ENCODE measurements around the gene SNCAIP. TPM values are rescaled to one million over a fixed set of nuclear protein-coding genes. Genes with fewer than 3 reads are reported as not detected.
"Not testable (repeated sequence)": the region's sequence is repeated elsewhere in the genome, so short reads cannot be mapped to it uniquely, and the experiment has no call there.

The SNCAIP gene
- total RNA-seq, 3 donors from 2014 or later (not counting 1 experiment from before 2014, with no cell fraction given): 0.73 TPM; not detected in 2

GRCh38 chr5:122485226-122485625, 173.2 kb downstream of the SNCAIP start:
- peaks cover 3% of the 10 kb centered on the region for H3K9me3 ChIP-seq (ENCODE audit: control insufficient read depth, insufficient read depth, low read length)
- intact Hi-C loops (cut with micrococcal nuclease): no loop called here
- no peaks in the 10 kb centered on the region for H3K36me3 Mint-ChIP-seq
- no peaks in the 10 kb centered on the region for H3K36me3 ChIP-seq (ENCODE audit: control insufficient read depth, insufficient read depth, low read length)
- H3K27me3 ChIP-seq (ENCODE audit: control insufficient read depth, insufficient read depth, low read length): no peaks in the 10 kb centered on the region
- DNase-seq (no peak), ATAC-seq (no peak)
- TF ChIP-seq, protein P1, sequence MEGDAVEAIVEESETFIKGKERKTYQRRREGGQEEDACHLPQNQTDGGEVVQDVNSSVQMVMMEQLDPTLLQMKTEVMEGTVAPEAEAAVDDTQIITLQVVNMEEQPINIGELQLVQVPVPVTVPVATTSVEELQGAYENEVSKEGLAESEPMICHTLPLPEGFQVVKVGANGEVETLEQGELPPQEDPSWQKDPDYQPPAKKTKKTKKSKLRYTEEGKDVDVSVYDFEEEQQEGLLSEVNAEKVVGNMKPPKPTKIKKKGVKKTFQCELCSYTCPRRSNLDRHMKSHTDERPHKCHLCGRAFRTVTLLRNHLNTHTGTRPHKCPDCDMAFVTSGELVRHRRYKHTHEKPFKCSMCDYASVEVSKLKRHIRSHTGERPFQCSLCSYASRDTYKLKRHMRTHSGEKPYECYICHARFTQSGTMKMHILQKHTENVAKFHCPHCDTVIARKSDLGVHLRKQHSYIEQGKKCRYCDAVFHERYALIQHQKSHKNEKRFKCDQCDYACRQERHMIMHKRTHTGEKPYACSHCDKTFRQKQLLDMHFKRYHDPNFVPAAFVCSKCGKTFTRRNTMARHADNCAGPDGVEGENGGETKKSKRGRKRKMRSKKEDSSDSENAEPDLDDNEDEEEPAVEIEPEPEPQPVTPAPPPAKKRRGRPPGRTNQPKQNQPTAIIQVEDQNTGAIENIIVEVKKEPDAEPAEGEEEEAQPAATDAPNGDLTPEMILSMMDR (IDR thresholded peaks at IDR 0.05): no peak
- H3K4me1 Mint-ChIP-seq: no peaks in the 10 kb centered on the region
- no peak overlapping the region for H3K27ac Mint-ChIP-seq
- no peaks in the 10 kb centered on the region for H3K4me1 ChIP-seq (ENCODE audit: control insufficient read depth, insufficient read depth, low read length)
- H3K27ac ChIP-seq (ENCODE audit: low read length): no peak overlapping the region
- H3K4me3 ChIP-seq (ENCODE audit: low read length): no peak overlapping the region
- no peak overlapping the region for H3K4me3 Mint-ChIP-seq
- peaks cover 3 to 8% of the 10 kb centered on the region in 2 donors for H3K9me3 Mint-ChIP-seq
- 92% methylated on average over 2 of the region's 2 CpGs for WGBS (ENCODE audit: insufficient coverage)
- H3K27me3 Mint-ChIP-seq (ENCODE audit: low read depth in 2 of 2): no peaks in the 10 kb centered on the region

DNA sequence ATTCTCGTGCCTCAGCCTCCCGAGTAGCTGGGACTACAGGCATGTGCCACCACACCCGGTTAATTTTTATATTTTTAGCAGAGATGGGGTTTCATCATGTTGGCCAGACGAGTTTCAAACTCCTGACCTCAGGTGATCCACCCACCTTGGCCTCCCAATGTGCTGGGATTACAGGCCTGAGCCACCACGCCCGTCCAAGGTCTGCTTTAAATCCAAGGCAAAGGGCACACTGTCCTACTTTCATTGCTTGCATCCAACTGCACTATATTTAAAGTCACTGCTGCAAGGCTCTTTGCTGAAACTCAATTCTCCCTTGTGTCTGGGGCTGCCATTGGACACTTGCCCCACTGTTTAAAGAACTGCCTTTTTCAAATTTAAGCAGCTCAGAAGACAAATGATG, 174.6 kb downstream of the SNCAIP start:
- H3K36me3 Mint-ChIP-seq; H3K4me3 Mint-ChIP-seq; H3K4me1 ChIP-seq (ENCODE audit: control insufficient read depth, insufficient read depth, low read length); H3K27me3 Mint-ChIP-seq (ENCODE audit: low read depth in 2 of 2); H3K4me3 ChIP-seq (ENCODE audit: low read length); H3K27ac Mint-ChIP-seq; DNase-seq; intact Hi-C loops (cut with micrococcal nuclease); H3K27ac ChIP-seq (ENCODE audit: low read length); ATAC-seq; H3K4me1 Mint-ChIP-seq; H3K27me3 ChIP-seq (ENCODE audit: control insufficient read depth, insufficient read depth, low read length); H3K36me3 ChIP-seq (ENCODE audit: control insufficient read depth, insufficient read depth, low read length); H3K9me3 ChIP-seq (ENCODE audit: control insufficient read depth, insufficient read depth, low read length): not testable (repeated sequence)
- peaks cover 5 to 10% of the 10 kb centered on the region in 2 donors for H3K9me3 Mint-ChIP-seq
- 88% methylated on average over 6 of the region's 6 CpGs for WGBS (ENCODE audit: insufficient coverage)

GRCh38 chr5:122490718-122491117, 178.7 kb downstream of the SNCAIP start:
- no peaks in the 10 kb centered on the region for H3K36me3 Mint-ChIP-seq
- H3K4me1 Mint-ChIP-seq: no peaks in the 10 kb centered on the region
- no peak overlapping the region for H3K27ac Mint-ChIP-seq
- Histone ChIP-seq H3K4me1 (ENCODE audit: control insufficient read depth, insufficient read depth, low read length) (no peaks in the 10 kb centered on the region), H3K9me3 (ENCODE audit: control insufficient read depth, insufficient read depth, low read length) (peaks cover 3% of the 10 kb centered on the region), H3K4me3 (ENCODE audit: low read length) (no peak overlapping the region), H3K27me3 (ENCODE audit: control insufficient read depth, insufficient read depth, low read length) (no peaks in the 10 kb centered on the region), H3K27ac (ENCODE audit: low read length) (no peak overlapping the region), H3K36me3 (ENCODE audit: control insufficient read depth, insufficient read depth, low read length) (no peaks in the 10 kb centered on the region)
- peaks cover 5 to 7% of the 10 kb centered on the region in 2 donors for H3K9me3 Mint-ChIP-seq
- DNase-seq (no peak), ATAC-seq (no peak)
- no peak overlapping the region for H3K4me3 Mint-ChIP-seq
- intact Hi-C loops (cut with micrococcal nuclease): no loop called here
- no peaks in the 10 kb centered on the region for H3K27me3 Mint-ChIP-seq (ENCODE audit: low read depth in 2 of 2)
- 96% methylated on average over 5 of the region's 5 CpGs for WGBS (ENCODE audit: insufficient coverage)
- TF ChIP-seq, protein P1 (IDR thresholded peaks at IDR 0.05): no peak

DNA sequence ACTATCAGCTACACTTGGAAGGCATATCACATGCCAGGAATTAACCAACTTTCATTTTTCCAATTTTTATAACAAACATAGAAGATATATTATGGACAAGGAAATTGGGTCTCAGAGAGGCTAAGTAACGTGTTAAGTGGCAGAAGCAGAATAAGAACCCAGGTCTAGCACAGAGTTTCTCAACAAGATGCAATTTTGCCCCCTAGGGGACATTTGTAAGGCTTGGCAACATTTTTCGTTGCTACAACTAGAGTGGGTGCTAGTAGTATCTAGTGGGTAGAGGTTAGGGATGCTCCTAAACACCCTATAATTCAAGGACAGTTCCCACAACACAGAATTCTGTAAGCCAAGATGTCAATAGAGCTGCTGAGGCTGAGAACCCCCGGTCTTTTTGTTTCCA, 180.6 kb downstream of the SNCAIP start:
- no peaks in the 10 kb centered on the region for H3K9me3 ChIP-seq (ENCODE audit: control insufficient read depth, insufficient read depth, low read length)
- intact Hi-C loops (cut with micrococcal nuclease): no loop called here
- Mint-ChIP-seq H3K4me1 (no peaks in the 10 kb centered on the region), H3K4me3 (no peak overlapping the region), H3K36me3 (no peaks in the 10 kb centered on the region), H3K9me3 (peaks cover 5 to 7% of the 10 kb centered on the region in 2 donors), H3K27me3 (ENCODE audit: low read depth in 2 of 2) (no peaks in the 10 kb centered on the region), H3K27ac (no peak overlapping the region)
- 68% methylated on average over 2 of the region's 3 CpGs for WGBS (ENCODE audit: insufficient coverage)
- H3K27ac ChIP-seq (ENCODE audit: low read length): no peak overlapping the region
- no peak overlapping the region for H3K4me3 ChIP-seq (ENCODE audit: low read length)
- H3K27me3 ChIP-seq (ENCODE audit: control insufficient read depth, insufficient read depth, low read length): no peaks in the 10 kb centered on the region
- TF ChIP-seq, protein P1 (IDR thresholded peaks at IDR 0.05): no peak
- ATAC-seq (no peak), DNase-seq (no peak)
- H3K4me1 ChIP-seq (ENCODE audit: control insufficient read depth, insufficient read depth, low read length): no peaks in the 10 kb centered on the region
- no peaks in the 10 kb centered on the region for H3K36me3 ChIP-seq (ENCODE audit: control insufficient read depth, insufficient read depth, low read length)

Data from natural killer cell (primary cell).